Keratinocyte (primary cell): Measurements from ENCODE around the gene EIF3J.

Experiments
- CTCF ChIP-seq, 3 experiments: IDR thresholded peaks in 1 of 3; conservative IDR thresholded peaks in 1 of 3; optimal IDR thresholded peaks in 1 of 3; 2 replicates in 2 of 3; 3 replicates in 1 of 3; pipeline versions ENCODE3 to v1.5.1; 2011; ENCODE audit warnings: low read length in 3 of 3, mild to moderate bottlenecking in 3 of 3, moderate library complexity in 2 of 3, control low read depth in 1 of 3, inconsistent platforms in 1 of 3; ENCODE audit not compliant: insufficient read depth in 2 of 3; ENCODE audit errors: extremely low read depth in 1 of 3
- EZH2 ChIP-seq: IDR thresholded peaks from one replicate; pipeline ENCODE4 v1.6.1; 2012; ENCODE audit warnings: inconsistent platforms, mild to moderate bottlenecking, low read length, moderate library complexity

- TF ChIP-seq CTCF (optimal IDR thresholded peaks at IDR 0.05 in 1 of 3, IDR thresholded peaks at IDR 0.05 in 1 of 3, conservative IDR thresholded peaks at IDR 0.05 in 1 of 3; ENCODE audit: extremely low read depth in 1 of 3, insufficient read depth in 2 of 3, low read length in 3 of 3) (no peak), EZH2 (no peak)
These were observed 11.9 kb upstream of the EIF3J start for GRCh38 chr15:44525018-44525417.
